Skeletal muscle tissue (tissue), 4 donors: ENCODE results near the gene HOXB4. TPM values are rescaled to one million over a fixed set of nuclear protein-coding genes. Genes with fewer than 3 reads are reported as not detected.

ENCODE experiments used
- H3K27ac ChIP-seq: one replicate; pipeline ENCODE4 v1.7.0; 2013; ENCODE audit warnings: mild to moderate bottlenecking, low read depth, low read length, inconsistent platforms
- H3K27me3 ChIP-seq, 3 donors: one replicate each; pipeline ENCODE4 v1.7.0; 2013; ENCODE audit warnings: low read length in 3 of 3; ENCODE audit not compliant: control insufficient read depth in 3 of 3, insufficient read depth in 3 of 3
- H3K36me3 ChIP-seq, 3 donors: one replicate each; pipeline ENCODE4 v1.7.0; 2013; ENCODE audit warnings: low read length in 3 of 3; ENCODE audit not compliant: control insufficient read depth in 3 of 3, insufficient read depth in 3 of 3
- H3K4me1 ChIP-seq, 3 donors: one replicate each; pipeline ENCODE4 v1.7.0; 2013; ENCODE audit warnings: low read length in 3 of 3, mild to moderate bottlenecking in 3 of 3; ENCODE audit not compliant: control insufficient read depth in 3 of 3, insufficient read depth in 3 of 3
- H3K4me3 ChIP-seq, 3 donors: one replicate each; pipeline ENCODE4 v1.7.0; 2013; ENCODE audit warnings: low read length in 3 of 3
- H3K9ac ChIP-seq, 3 donors: one replicate each; pipeline ENCODE4 v1.7.0; 2013; ENCODE audit warnings: low read length in 3 of 3, mild to moderate bottlenecking in 3 of 3, moderate library complexity in 2 of 3, low read depth in 1 of 3
- H3K9me3 ChIP-seq, 3 donors: one replicate each; pipeline ENCODE4 v1.7.0; 2013; ENCODE audit warnings: low read length in 3 of 3; ENCODE audit not compliant: control insufficient read depth in 3 of 3
- total RNA-seq: library from RNA; depleted of rRNA; stranded (reverse); fragments of >200 nt; gene quantifications from one replicate; pipeline ENCODE4 v1.2.3, GENCODE V29; 2014
- donor health status: Osteomylitis.

HOXB4 gene
- total RNA-seq, 1 donor from 2014 or later = 1.0 TPM

DNA sequence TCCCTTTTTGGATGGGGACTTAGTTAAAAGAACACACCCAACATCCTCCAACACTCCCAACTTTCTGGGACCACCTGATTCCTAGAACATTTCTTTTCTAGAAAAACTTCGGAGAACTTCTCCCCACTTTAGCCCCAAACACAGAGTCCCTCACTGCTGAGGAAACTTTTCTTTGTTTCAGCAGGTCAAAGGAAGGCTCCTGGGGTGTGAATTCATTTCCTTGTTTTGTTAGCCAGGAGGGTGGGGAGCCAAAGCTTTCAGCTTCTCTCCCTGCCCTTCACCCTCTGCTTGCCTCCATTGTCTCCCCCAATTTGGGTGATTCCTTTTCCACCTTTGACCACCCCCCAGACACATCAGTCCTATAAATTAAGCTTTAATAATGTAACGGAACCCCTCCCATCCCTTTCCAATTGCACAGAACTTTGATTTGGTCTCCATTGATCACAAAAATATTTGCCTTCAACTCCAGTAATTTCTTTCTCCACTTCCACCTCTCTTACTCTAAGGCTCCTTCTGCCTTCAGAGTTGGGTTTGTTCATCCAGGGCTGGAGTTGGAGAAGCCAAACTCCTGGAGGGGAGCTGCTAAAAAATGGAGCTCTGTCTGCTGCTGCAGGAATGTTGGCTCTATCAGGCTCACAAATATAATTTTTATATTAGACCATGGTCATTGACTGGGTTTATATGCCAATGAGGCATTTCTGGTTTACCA lies 10.3 kb downstream of the HOXB4 start:
- Histone ChIP-seq H3K36me3 (peaks cover 0 to 1% (median 0%) of the 10 kb centered on the region in 3 donors), H3K27ac (no peak overlapping the region), H3K27me3 (peaks cover 22 to 92% (median 87%) of the 10 kb centered on the region in 3 donors), H3K9me3 (no peaks in the 10 kb centered on the region), H3K4me1 (peaks cover 8 to 31% (median 12%) of the 10 kb centered on the region in 3 donors), H3K9ac (no peak overlapping the region), H3K4me3 (no peak overlapping the region)

DNA sequence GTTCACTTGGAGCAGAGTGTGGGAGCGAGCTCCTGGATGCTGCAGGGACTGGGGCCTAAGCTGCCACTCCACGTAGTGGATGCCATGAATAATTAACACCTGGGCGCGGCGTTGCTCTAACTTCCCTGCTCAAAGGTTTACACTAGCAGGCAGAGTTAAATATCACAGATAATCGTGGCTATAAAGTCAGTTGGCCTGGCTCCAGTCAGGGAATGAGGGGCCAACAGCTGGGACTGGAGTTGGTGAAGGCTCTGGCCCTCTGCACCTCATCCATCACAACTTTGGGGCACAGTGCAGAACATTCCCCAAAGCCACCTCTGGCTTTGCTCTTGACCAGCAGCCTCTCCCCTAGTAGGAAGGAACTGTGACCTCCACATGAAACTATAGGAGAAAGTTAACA lies 10.9 kb downstream of the HOXB4 start:
- Histone ChIP-seq H3K9ac (no peak overlapping the region), H3K27ac (no peak overlapping the region), H3K4me1 (peaks cover 8 to 25% (median 12%) of the 10 kb centered on the region in 3 donors), H3K36me3 (peaks cover 0 to 2% (median 0%) of the 10 kb centered on the region in 3 donors), H3K4me3 (no peak overlapping the region), H3K27me3 (peaks cover 20 to 92% (median 83%) of the 10 kb centered on the region in 3 donors), H3K9me3 (no peaks in the 10 kb centered on the region)

DNA sequence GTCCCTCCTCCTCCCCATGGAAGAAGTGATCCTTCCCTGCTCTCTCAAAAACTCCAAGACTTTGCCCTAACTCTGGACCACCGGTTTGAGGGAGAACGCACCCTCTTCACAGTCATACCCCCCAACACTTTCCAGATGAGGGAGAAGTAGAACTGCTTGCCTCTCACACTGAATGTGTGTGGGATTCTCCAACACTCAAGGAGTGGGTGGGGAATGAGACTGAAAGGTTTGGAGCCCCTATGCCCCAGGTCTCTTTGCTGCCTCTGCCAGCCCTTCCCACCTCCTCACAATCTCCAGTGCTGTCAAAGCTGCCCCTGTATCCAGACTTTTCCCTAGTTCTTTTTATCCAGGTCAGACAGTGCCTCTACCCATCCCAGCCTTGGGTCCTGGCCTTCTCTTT lies 11.4 kb downstream of the HOXB4 start:
- H3K9ac ChIP-seq = no peak overlapping the region
- peaks cover 20 to 91% (median 81%) of the 10 kb centered on the region in 3 donors for H3K27me3 ChIP-seq
- H3K4me3 ChIP-seq = no peak overlapping the region
- H3K4me1 ChIP-seq = peaks cover 8 to 21% (median 12%) of the 10 kb centered on the region in 3 donors
- no peak overlapping the region for H3K27ac ChIP-seq
- H3K36me3 ChIP-seq = peaks cover 0 to 2% (median 0%) of the 10 kb centered on the region in 3 donors
- no peaks in the 10 kb centered on the region for H3K9me3 ChIP-seq

- H3K4me3 ChIP-seq = no peak overlapping the region
- H3K27me3 ChIP-seq = peaks cover 20 to 91% (median 75%) of the 10 kb centered on the region in 3 donors
- peaks cover 0 to 2% (median 0%) of the 10 kb centered on the region in 3 donors for H3K36me3 ChIP-seq
- no peak overlapping the region for H3K27ac ChIP-seq
- H3K9me3 ChIP-seq = no peaks in the 10 kb centered on the region
- no peak overlapping the region for H3K9ac ChIP-seq
- H3K4me1 ChIP-seq = peaks cover 8 to 21% (median 12%) of the 10 kb centered on the region in 3 donors
Observed at GRCh38 chr17:48565925-48566710, 12.0 kb downstream of the HOXB4 start.

- Histone ChIP-seq H3K9me3 (no peaks in the 10 kb centered on the region), H3K27ac (no peak overlapping the region), H3K4me3 (peak overlapping the region in 1 of 3 donors; percentile 78), H3K36me3 (peaks cover 0 to 2% (median 0%) of the 10 kb centered on the region in 3 donors), H3K27me3 (peaks cover 18 to 88% (median 73%) of the 10 kb centered on the region in 3 donors), H3K4me1 (peaks cover 6 to 24% (median 12%) of the 10 kb centered on the region in 3 donors), H3K9ac (no peak overlapping the region)
Observed at GRCh38 chr17:48565022-48565554, 13.1 kb downstream of the HOXB4 start.

DNA sequence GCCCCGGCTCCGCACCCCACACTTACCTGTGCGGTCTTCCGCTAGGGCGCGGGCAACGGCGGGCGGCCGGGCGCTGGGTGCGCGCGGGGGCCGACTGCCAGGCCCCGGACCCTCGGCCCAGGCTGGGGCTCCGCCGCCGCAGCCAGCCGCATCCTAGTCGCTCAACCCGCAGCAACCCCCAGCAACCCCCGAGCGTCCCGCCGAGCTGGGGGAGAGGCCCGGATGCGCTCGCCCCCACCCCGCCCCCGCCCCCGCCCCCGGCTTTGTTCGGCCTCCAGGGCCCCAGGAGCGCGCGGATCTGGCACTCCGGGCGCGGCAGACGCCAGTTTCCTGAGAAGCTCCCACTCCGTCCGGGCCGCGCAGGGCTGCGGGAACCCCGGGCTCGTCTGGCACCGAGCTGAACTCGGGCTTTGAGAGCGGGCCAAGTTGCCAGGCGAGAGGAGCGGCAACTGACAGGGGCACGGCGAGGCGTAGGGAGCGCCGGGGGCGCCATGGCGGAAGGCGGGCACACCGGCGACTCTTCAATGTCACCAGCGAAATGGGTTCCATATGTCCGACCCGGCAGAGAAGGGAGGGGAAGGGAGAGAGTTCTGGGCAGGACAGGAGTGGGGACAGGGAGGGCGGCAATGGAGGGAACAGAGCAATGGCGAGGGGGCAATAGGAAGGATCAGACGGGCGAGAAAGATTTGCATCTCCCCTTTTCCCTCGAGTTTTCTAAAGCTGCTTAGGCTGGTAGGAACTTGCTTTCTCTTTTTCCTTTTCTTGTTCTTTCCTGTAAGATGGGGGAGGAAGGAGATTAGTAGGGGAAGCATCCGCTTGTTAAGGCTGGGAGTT lies 13.7 kb downstream of the HOXB4 start:
- H3K27ac ChIP-seq = no peak overlapping the region
- peak overlapping the region in 2 of 3 donors; percentile 64 to 68 for H3K9ac ChIP-seq
- H3K27me3 ChIP-seq = peaks cover 19 to 88% (median 70%) of the 10 kb centered on the region in 3 donors
- H3K9me3 ChIP-seq = no peaks in the 10 kb centered on the region
- H3K4me3 ChIP-seq = peak overlapping the region; percentile 35 to 78 (median 42)
- peaks cover 0 to 2% (median 0%) of the 10 kb centered on the region in 3 donors for H3K36me3 ChIP-seq
- H3K4me1 ChIP-seq = peaks cover 6 to 24% (median 12%) of the 10 kb centered on the region in 3 donors

DNA sequence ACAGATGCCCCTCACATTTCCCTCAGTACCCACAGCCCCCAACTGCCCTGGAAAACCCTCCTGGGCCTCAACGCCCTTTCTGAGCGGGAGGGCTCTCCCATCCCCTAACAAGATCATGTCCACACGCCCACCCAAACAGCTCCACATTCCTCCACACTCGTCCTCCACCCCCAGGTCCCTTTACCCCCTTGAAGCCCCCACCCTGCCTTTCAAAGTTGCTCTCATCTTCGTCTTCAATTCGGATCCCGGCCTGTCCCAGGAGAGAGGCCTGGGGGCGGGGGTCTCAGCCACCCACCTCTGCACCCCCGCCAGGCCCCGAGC lies 14.3 kb downstream of the HOXB4 start:
- peaks cover 4 to 24% (median 12%) of the 10 kb centered on the region in 3 donors for H3K4me1 ChIP-seq
- H3K27ac ChIP-seq = no peak overlapping the region
- H3K27me3 ChIP-seq = peaks cover 19 to 88% (median 70%) of the 10 kb centered on the region in 3 donors
- peaks cover 0 to 5% (median 0%) of the 10 kb centered on the region in 3 donors for H3K36me3 ChIP-seq
- no peak overlapping the region for H3K9ac ChIP-seq
- H3K9me3 ChIP-seq = no peaks in the 10 kb centered on the region
- H3K4me3 ChIP-seq = no peak overlapping the region

DNA sequence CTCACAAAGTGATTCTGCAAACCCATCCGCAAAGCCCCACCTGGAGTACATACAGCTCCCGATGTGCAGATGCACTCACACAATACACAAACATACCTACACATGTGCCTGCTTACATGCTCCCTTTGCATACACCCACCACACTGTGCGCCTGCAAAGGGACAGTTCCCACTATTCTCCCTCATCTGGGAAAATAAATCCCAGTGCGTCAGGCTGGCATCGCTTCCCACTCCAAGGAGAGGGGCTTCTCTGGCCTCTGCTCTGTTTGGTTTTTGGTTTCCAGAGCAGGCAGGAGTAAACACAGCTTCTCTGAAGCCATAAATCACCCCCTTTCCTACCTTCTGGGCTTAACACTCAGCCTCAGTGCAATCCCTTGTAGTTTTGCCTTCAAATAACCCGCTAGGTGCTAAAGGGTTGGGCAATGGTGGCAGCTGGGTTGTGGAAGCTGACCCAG lies 14.7 kb downstream of the HOXB4 start:
- no peak overlapping the region for H3K27ac ChIP-seq
- peaks cover 4 to 24% (median 12%) of the 10 kb centered on the region in 3 donors for H3K4me1 ChIP-seq

DNA sequence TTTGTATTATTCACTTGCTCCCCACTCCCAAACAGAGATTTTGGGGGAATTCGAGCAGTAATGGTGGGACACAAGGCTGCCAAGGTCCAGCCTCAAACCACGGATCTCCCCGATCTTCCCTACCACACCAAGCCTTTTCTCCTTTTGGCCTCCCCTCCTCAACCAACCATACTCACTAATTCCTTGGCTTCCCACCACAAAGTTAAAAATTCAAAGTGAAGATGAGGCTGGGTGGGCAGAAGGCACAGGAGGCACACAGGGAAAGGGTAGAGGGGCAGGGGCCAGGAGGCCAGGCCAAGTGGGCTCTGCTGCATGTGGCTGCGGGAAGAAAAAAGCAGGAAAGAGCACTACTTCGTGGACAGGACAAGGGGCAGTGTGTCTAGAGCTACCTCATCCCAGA lies 15.2 kb downstream of the HOXB4 start:
- H3K27ac ChIP-seq = no peak overlapping the region
- no peak overlapping the region for H3K4me3 ChIP-seq
- H3K4me1 ChIP-seq = peaks cover 4 to 24% (median 12%) of the 10 kb centered on the region in 3 donors
- H3K9ac ChIP-seq = no peak overlapping the region
- no peaks in the 10 kb centered on the region for H3K9me3 ChIP-seq
- peaks cover 19 to 87% (median 66%) of the 10 kb centered on the region in 3 donors for H3K27me3 ChIP-seq
- peaks cover 0 to 5% (median 0%) of the 10 kb centered on the region in 3 donors for H3K36me3 ChIP-seq

More for the DNA sequence above, 14.7 kb downstream of the HOXB4 start:
- no peak overlapping the region for H3K9ac ChIP-seq
- peaks cover 0 to 5% (median 0%) of the 10 kb centered on the region in 3 donors for H3K36me3 ChIP-seq
- H3K27me3 ChIP-seq = peaks cover 19 to 87% (median 68%) of the 10 kb centered on the region in 3 donors
- no peaks in the 10 kb centered on the region for H3K9me3 ChIP-seq
- no peak overlapping the region for H3K4me3 ChIP-seq
